ENCODE results near the gene RBP4. TPM values are rescaled to one million over a fixed set of nuclear protein-coding genes. Genes with fewer than 3 reads are reported as not detected.

RBP4 gene
- total RNA-seq, 4 donors from 2014 or later, result 1.9 to 10.6 TPM; not detected in 2

- no peaks in the 10 kb centered on the region for H3K4me1 ChIP-seq
- 90 to 98% methylated on average over 2 to 5 of the region's 7 CpGs for WGBS, 2 donors (ENCODE audit: low coverage in 1 of 2)
- no peak overlapping the region for H3K4me3 ChIP-seq
- H3K27me3 ChIP-seq, result peaks cover 13% of the 10 kb centered on the region
- TF ChIP-seq EP300 (IDR thresholded peaks at IDR 0.05), result no peak
- TF ChIP-seq POLR2A (IDR thresholded peaks at IDR 0.05), result no peak
- TF ChIP-seq CTCF (IDR thresholded peaks at IDR 0.05), result no peak
- TF ChIP-seq POLR2AphosphoS5 (IDR thresholded peaks at IDR 0.05), result no peak
- no peak overlapping the region for H3K27ac ChIP-seq
- ATAC-seq, result no peak
- no peaks in the 10 kb centered on the region for H3K36me3 ChIP-seq
- peaks cover 0 to 4% (median 0%) of the 10 kb centered on the region in 3 donors for H3K9me3 ChIP-seq
Observed at GRCh38 chr10:93584445-93584844, 16.6 kb downstream of the RBP4 start.

- H3K4me1 ChIP-seq, result no peaks in the 10 kb centered on the region
- no peak overlapping the region for H3K27ac ChIP-seq
- peaks cover 25% of the 10 kb centered on the region for H3K27me3 ChIP-seq
- no peak for ATAC-seq
- H3K36me3 ChIP-seq, result no peaks in the 10 kb centered on the region
- WGBS, 2 donors (ENCODE audit: low coverage in 1 of 2), result 0 to 35% methylated on average over 2 to 5 of the region's 6 CpGs
- peaks cover 0 to 4% (median 0%) of the 10 kb centered on the region in 3 donors for H3K9me3 ChIP-seq
- no peak for TF ChIP-seq POLR2A (IDR thresholded peaks at IDR 0.05)
- no peak for TF ChIP-seq CTCF (IDR thresholded peaks at IDR 0.05)
- H3K4me3 ChIP-seq, result no peak overlapping the region
Observed at GRCh38 chr10:93580828-93581227, 20.2 kb downstream of the RBP4 start.

GRCh38 chr10:93579985-93580711, 20.9 kb downstream of the RBP4 start:
- Histone ChIP-seq H3K4me3 (no peak overlapping the region), H3K4me1 (no peaks in the 10 kb centered on the region), H3K36me3 (no peaks in the 10 kb centered on the region), H3K9me3 (peaks cover 0 to 4% (median 0%) of the 10 kb centered on the region in 3 donors), H3K27ac (no peak overlapping the region), H3K27me3 (peaks cover 25% of the 10 kb centered on the region)
- 77 to 87% methylated on average over 3 of the region's 3 CpGs for WGBS, 2 donors (ENCODE audit: low coverage in 1 of 2)
- no peak for ATAC-seq
- no peak for TF ChIP-seq EP300 (IDR thresholded peaks at IDR 0.05)
- no peak for TF ChIP-seq CTCF (IDR thresholded peaks at IDR 0.05)
- no peak for TF ChIP-seq POLR2AphosphoS5 (IDR thresholded peaks at IDR 0.05)
- TF ChIP-seq POLR2A (IDR thresholded peaks at IDR 0.05), result no peak

- no peaks in the 10 kb centered on the region for H3K36me3 ChIP-seq
- no peak overlapping the region for H3K4me3 ChIP-seq
- TF ChIP-seq CTCF (IDR thresholded peaks at IDR 0.05) (no peak), POLR2AphosphoS5 (IDR thresholded peaks at IDR 0.05) (no peak), EP300 (IDR thresholded peaks at IDR 0.05) (no peak), POLR2A (IDR thresholded peaks at IDR 0.05) (no peak)
- 75 to 83% methylated on average over 7 of the region's 7 CpGs for WGBS, 2 donors (ENCODE audit: low coverage in 1 of 2)
- no peak overlapping the region for H3K27ac ChIP-seq
- ATAC-seq, result no peak
- no peaks in the 10 kb centered on the region for H3K4me1 ChIP-seq
- peaks cover 25% of the 10 kb centered on the region for H3K27me3 ChIP-seq
- peaks cover 0 to 4% (median 0%) of the 10 kb centered on the region in 3 donors for H3K9me3 ChIP-seq
Observed at GRCh38 chr10:93579089-93579488, 21.9 kb downstream of the RBP4 start.

- WGBS, 2 donors (ENCODE audit: low coverage in 1 of 2), result 69 to 83% methylated on average over 2 to 3 of the region's 3 CpGs
- ATAC-seq, result no peak
- Histone ChIP-seq H3K36me3 (no peaks in the 10 kb centered on the region), H3K27me3 (peaks cover 25% of the 10 kb centered on the region), H3K27ac (no peak overlapping the region), H3K9me3 (peaks cover 0 to 4% (median 0%) of the 10 kb centered on the region in 3 donors), H3K4me3 (no peak overlapping the region), H3K4me1 (no peaks in the 10 kb centered on the region)
- TF ChIP-seq EP300 (IDR thresholded peaks at IDR 0.05), result no peak
- no peak for TF ChIP-seq CTCF (IDR thresholded peaks at IDR 0.05)
Observed at GRCh38 chr10:93577565-93577964, 23.5 kb downstream of the RBP4 start.
